HFFc6 (cell line): ENCODE results near the gene CEP170B. TPM values are rescaled to one million over a fixed set of nuclear protein-coding genes. Genes with fewer than 3 reads are reported as not detected.

Source experiments
- DNase-seq: peaks from one replicate; pipeline ENCODE4 v3.0.0-alpha.2; 2018
- H3K27ac Mint-ChIP-seq: 2 replicates; pipeline ENCODE4 v1.8.0; 2020; ENCODE audit warnings: mild to moderate bottlenecking, mixed read lengths
- H3K27me3 Mint-ChIP-seq: 2 replicates; pipeline ENCODE4 v1.8.0; 2021; ENCODE audit warnings: mild to moderate bottlenecking, moderate library complexity, mixed read lengths; ENCODE audit not compliant: insufficient read depth
- H3K36me3 Mint-ChIP-seq: 2 replicates; pipeline ENCODE4 v1.8.0; 2021; ENCODE audit warnings: low read depth, mixed read lengths
- H3K4me1 Mint-ChIP-seq: 2 replicates; pipeline ENCODE4 v1.8.0; 2020; ENCODE audit warnings: low read depth, mixed read lengths
- H3K4me3 Mint-ChIP-seq: 2 replicates; pipeline ENCODE4 v1.8.0; 2020; ENCODE audit warnings: mild to moderate bottlenecking, moderate library complexity, mixed read lengths
- H3K9me3 Mint-ChIP-seq: 2 replicates; pipeline ENCODE4 v1.8.0; 2020; ENCODE audit warnings: mild to moderate bottlenecking, mixed read lengths
- total RNA-seq, 6 experiments: library from RNA; stranded (reverse); fragmentation: NEBNext Ultra II Directional; extraction: Animal tissue kit (Norgen Biotek cat#: 25700); gene quantifications; 2 replicates in 1 of 6; 3 replicates in 5 of 6; pipeline ENCODE4 v1.2.3, GENCODE V29; 2021
- TF ChIP-seq, protein P1 (sequence below): fragments of 200-600 bp; sonication (generic); IDR thresholded peaks from 2 replicates; pipeline ENCODE4 v1.5.0; 2021; ENCODE audit warnings: antibody characterized with exemption, mild to moderate bottlenecking

CEP170B gene
- total RNA-seq, 6 experiments from 2014 or later, result 29.9 to 34.9 (median 32.0) TPM

DNA sequence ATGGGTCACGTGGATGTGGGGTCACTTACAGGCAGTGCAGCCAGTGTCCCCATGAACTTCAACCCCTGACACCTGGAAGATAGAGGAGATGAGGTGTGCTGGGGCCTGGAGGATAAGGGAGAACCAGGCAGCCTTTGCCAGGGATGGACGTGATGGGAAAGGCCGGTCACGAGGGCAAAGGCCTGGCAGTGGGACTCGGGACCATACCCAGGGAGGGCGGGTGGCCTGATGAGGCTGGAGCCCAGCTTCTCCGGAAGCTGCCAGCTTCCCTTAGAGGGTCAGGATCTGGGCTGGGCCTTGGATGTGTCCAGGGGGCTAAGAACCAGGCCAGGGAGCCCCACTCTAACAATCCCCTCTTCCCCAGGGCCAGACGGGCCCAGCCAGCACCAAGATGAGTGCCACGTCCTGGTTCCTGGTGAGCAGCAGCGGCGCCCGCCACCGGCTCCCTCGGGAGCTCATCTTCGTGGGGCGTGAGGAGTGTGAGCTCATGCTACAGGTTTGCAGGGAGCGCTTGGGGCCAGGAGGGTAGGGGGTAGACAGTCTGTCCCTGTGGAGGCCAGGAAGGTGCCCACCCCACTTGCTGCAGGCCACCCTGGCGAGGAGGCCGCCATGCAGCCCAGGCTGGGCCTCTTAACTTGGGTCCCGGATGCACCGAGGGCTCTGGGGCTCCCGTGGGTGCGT is 3.1 kb downstream of the CEP170B start:
- TF ChIP-seq, protein P1, sequence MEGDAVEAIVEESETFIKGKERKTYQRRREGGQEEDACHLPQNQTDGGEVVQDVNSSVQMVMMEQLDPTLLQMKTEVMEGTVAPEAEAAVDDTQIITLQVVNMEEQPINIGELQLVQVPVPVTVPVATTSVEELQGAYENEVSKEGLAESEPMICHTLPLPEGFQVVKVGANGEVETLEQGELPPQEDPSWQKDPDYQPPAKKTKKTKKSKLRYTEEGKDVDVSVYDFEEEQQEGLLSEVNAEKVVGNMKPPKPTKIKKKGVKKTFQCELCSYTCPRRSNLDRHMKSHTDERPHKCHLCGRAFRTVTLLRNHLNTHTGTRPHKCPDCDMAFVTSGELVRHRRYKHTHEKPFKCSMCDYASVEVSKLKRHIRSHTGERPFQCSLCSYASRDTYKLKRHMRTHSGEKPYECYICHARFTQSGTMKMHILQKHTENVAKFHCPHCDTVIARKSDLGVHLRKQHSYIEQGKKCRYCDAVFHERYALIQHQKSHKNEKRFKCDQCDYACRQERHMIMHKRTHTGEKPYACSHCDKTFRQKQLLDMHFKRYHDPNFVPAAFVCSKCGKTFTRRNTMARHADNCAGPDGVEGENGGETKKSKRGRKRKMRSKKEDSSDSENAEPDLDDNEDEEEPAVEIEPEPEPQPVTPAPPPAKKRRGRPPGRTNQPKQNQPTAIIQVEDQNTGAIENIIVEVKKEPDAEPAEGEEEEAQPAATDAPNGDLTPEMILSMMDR, result no peak
- Mint-ChIP-seq H3K27ac (no peak overlapping the region; the same call in 1 of the 2 replicates), H3K9me3 (no peaks in the 10 kb centered on the region), H3K4me3 (no peak overlapping the region), H3K27me3 (peaks cover 13% of the 10 kb centered on the region; the same call in 1 of the 2 replicates), H3K4me1 (peaks cover 27% of the 10 kb centered on the region), H3K36me3 (no peaks in the 10 kb centered on the region)
- no peak for DNase-seq

DNA sequence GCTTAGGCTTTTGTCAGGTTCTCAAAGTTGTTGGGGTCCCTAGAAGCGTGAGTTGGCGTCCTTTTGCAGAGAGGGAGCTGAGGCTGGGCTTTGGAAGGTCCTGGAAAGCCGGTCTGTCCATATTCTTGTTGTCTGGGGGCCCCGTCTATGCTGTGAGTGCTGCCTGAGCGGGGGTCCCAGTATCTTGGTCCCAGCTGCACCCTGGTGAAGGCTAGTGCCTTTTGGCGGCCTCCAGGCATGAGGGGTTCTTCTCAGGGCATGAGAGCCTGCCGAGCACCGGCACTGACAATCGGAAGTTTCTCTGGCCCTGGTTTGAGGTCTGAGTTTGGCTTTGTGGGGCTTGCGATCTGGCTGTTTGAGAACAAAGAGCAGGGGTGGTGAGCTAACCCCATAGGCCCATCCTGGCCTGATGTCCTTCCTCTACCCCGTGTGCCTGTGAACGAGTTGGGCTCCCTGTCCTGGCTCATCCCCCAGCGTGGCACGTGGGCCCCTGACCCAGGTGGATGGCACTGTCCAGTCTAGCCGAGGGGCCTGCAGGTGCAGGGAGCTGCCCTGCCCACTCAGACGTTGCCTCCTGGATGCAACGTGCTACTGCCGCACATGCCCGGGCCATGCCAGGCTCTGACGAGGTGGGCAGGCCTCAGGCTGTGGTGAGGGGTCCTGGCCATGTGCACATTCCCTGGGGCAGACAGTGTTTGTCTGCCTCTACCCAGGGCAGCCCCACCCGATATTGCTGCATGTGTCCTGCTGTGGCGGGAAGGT is 3.9 kb downstream of the CEP170B start:
- H3K4me3 Mint-ChIP-seq, result no peak overlapping the region
- DNase-seq, result no peak
- TF ChIP-seq, protein P1, result no peak
- no peaks in the 10 kb centered on the region for H3K9me3 Mint-ChIP-seq
- peaks cover 27% of the 10 kb centered on the region for H3K4me1 Mint-ChIP-seq
- H3K36me3 Mint-ChIP-seq, result no peaks in the 10 kb centered on the region
- peaks cover 11% of the 10 kb centered on the region; the same call in 1 of the 2 replicates for H3K27me3 Mint-ChIP-seq
- H3K27ac Mint-ChIP-seq, result no peak overlapping the region

DNA sequence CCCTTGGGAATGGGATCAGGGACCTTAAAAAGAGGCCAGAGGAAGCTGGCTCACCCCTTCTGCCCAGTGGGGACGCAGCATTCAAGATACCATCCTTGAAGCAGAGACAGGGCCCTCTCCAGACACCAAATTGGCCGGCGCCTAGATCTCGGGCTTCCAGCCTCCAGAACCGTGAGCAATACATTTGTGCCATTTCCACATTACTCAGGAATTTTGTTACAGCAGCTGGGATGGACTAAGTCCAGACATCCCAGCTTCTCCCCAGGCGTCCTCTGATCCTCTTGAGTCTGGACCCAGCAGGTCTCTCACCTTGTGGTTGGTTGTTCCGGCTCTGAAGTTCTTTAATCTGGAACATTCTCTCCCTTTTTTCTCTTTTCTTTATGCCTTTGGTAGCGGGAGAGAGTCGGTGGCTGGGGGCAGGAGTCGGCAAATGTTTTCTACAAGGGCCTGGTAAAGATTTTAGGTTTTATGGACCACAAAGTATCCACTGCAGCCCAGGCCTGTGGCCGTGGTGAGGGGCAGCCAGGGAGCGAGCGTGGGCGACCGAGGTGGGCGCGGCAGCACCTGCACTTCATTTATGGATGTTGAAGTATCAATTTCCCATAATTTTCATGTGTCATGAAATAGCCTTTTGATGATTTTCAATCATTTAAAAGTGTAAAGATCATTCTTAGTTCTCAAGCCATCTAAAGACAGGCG is 4.8 kb downstream of the CEP170B start:
- DNase-seq, result no peak
- H3K27ac Mint-ChIP-seq, result no peak overlapping the region

DNA sequence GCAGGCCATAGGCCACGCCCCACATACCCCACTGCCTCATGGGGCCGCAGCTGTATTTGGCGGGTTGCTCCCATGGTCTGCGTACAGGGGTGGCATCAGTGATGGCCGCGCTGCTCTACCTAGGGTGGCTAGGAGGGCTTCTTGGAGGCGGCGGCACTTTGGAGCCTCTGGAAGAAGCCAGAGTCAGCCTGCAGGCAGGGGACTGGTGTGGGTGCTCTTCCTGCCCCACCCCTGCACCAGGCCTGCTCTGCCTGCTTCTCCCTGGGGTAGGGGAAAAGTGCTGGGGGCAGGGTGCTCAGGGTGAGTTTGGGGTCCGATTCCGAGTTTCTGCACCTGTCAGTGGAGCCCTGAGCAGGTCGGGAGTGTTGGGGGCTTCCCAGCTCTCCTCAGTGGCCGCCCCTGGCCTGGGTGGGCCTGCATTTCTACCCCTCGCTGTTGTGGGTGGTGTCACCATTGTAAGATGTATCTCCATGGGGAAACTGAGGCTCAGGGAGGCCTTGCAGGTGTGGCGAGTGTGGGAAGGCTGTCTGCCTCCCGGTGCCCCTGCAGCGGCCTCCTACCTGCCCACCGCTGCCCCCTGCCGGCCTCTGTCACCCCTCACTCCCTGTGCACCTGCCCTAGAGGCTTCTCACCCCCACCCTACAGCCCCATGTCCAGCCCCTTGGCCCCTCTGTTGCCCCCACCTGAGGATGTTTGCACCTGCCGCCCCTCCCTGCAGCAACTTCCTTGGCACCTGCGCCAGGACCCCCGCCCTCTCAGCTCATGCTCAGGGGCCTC is 5.5 kb downstream of the CEP170B start:
- Mint-ChIP-seq H3K36me3 (no peaks in the 10 kb centered on the region), H3K4me1 (peaks cover 27% of the 10 kb centered on the region), H3K27me3 (peaks cover 11% of the 10 kb centered on the region; the same call in 1 of the 2 replicates), H3K4me3 (no peak overlapping the region), H3K9me3 (no peaks in the 10 kb centered on the region), H3K27ac (no peak overlapping the region)
- TF ChIP-seq, protein P1, result peak; percentile 73
- no peak for DNase-seq

More for the DNA sequence above, 4.8 kb downstream of the CEP170B start:
- TF ChIP-seq, protein P1, result no peak
- no peaks in the 10 kb centered on the region for H3K9me3 Mint-ChIP-seq
- H3K4me1 Mint-ChIP-seq, result peaks cover 27% of the 10 kb centered on the region
- no peak overlapping the region for H3K4me3 Mint-ChIP-seq
- H3K36me3 Mint-ChIP-seq, result no peaks in the 10 kb centered on the region
- peaks cover 11% of the 10 kb centered on the region; the same call in 1 of the 2 replicates for H3K27me3 Mint-ChIP-seq

DNA sequence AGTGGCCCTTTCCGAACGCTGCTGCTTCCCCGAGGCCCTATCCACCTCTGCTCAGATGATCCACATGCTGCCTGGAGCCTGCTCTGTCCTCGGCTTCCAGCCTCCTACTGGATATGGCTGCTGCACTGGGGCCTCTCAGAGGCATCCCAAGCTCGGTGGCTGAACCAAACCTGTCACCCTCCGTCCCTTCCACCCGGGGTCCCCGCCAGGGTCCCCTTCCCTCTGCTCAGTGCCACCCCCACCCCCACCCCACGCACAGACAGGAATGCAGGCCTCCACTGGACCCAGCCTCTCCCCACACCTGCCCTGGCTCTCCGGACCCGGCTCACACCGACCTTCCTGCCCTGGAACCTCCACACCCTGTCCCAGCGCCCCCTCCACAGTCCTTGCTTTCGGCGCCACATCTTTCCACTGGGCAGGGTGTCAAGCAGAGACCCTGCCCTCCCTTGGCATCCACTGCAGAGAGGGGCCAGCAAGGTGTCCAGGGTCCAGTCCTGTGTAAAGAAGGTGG is 6.1 kb downstream of the CEP170B start:
- Mint-ChIP-seq H3K4me1 (peaks cover 27% of the 10 kb centered on the region), H3K27ac (no peak overlapping the region), H3K27me3 (peaks cover 11% of the 10 kb centered on the region; the same call in 1 of the 2 replicates), H3K4me3 (no peak overlapping the region), H3K9me3 (no peaks in the 10 kb centered on the region), H3K36me3 (no peaks in the 10 kb centered on the region)
- TF ChIP-seq, protein P1, result no peak
- DNase-seq, result no peak
